LoVo (cell line): ENCODE data around the gene ZNF512.
A peak's percentile ranks its signal among the peaks of the same experiment; 100 is the strongest.
"Not testable (repeated sequence)": the region's sequence is repeated elsewhere in the genome, so short reads cannot be mapped to it uniquely, and the experiment has no call there.

ENCODE experiments used
- DNase-seq: peaks from one replicate; pipeline ENCODE4 v3.0.0-alpha.2; 2016; ENCODE audit warnings: low spot score

ZNF512 gene, protein sequence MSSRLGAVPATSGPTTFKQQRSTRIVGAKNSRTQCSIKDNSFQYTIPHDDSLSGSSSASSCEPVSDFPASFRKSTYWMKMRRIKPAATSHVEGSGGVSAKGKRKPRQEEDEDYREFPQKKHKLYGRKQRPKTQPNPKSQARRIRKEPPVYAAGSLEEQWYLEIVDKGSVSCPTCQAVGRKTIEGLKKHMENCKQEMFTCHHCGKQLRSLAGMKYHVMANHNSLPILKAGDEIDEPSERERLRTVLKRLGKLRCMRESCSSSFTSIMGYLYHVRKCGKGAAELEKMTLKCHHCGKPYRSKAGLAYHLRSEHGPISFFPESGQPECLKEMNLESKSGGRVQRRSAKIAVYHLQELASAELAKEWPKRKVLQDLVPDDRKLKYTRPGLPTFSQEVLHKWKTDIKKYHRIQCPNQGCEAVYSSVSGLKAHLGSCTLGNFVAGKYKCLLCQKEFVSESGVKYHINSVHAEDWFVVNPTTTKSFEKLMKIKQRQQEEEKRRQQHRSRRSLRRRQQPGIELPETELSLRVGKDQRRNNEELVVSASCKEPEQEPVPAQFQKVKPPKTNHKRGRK

GRCh38 chr2:27582695-27583389 is at the start of gene ZNF512:
Gene ZNF512 (plus strand): TSS chr2:27583042. CDS start chr2:27583113, 71 bp downstream.
- peak; percentile 92 for DNase-seq

- DNase-seq: no peak
These were observed 45.6 kb upstream of the ZNF512 start for GRCh38 chr2:27537287-27537686.

DNA sequence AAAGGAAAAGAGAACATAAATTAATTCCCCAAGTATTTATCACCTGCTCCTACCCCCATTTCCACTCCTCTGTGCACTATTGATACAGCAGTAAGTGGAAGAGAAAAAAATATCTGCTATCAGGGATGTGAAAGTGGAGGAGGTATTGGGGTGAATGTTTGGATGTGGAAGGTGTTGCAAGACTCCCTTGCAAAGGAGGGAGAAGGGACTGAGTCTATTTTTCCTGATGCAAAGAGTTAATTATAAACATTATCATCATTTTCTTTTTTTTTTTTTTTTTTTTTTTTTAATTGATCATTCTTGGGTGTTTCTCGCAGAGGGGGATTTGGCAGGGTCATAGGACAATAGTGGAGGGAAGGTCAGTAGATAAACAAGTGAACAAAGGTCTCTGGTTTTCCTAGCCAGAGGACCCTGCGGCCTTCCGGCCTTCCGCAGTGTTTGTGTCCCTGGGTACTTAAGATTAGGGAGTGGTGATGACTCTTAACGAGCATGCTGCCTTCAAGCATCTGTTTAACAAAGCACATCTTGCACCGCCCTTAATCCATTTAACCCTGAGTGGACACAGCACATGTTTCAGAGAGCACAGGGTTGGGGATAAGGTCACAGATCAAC is 43.9 kb upstream of the ZNF512 start:
- DNase-seq: not testable (repeated sequence)

GRCh38 chr2:27539649-27540048 is 43.2 kb upstream of the ZNF512 start:
- not testable (repeated sequence) for DNase-seq

- no peak for DNase-seq
These were observed 38.6 kb upstream of the ZNF512 start for GRCh38 chr2:27544143-27544821.

DNA sequence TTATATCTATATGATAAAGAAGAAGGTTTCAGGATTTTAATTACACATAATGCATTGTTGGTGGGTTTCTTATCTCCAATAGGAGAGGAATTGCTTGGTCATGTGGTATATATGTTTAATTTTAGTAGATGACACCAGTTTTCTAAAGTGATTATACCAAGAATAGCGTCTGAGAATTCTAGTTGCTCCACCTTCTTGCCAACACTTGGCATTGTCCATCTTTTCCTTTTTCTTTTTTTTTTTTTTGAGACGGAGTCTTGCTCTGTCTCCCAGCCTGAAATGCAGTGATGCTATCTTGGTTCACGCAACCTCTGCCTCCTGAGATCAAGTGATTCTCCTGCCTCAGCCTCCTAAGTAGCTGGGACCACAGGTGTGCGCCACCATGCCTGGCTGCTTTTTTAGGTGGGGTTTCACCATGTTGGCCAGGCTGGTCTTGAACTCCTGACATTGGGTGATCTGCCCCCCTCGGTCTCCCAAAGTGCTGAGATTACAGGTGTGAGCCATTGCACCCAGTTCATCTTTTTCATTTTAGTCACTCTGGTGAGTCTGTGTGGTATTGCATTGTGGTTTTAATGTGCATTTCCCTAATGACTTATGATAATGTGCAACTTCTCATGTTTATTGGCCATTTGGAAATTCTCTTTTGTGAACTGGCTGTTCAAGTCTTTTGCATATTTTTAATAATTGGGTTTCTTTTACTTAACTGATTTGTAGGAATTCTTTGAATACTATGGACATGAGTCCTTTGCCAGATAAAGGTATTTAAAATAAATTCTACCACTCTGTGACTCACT is 37.3 kb upstream of the ZNF512 start:
- DNase-seq: no peak

- no peak for DNase-seq
These were observed 33.5 kb upstream of the ZNF512 start for GRCh38 chr2:27549303-27549702.

DNA sequence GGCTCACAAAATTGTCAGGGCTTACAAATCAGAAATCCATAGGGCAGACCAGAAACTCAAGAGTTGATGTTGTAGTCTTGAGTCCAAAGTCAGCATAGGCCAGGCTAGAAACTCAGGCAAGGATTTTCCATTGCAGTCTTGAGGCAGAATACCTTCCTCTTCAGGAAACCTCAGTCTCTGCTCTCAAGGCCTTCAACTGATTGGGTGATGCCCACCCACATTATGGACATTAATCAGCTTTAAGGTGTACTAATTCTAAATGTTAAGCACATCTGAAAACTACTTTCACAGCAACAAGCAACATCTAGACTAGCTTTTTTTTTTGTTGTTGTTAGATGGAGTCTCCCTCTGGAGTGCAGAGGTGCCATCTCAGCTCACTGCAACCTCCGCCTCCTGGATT is 31.3 kb upstream of the ZNF512 start:
- no peak for DNase-seq

DNA sequence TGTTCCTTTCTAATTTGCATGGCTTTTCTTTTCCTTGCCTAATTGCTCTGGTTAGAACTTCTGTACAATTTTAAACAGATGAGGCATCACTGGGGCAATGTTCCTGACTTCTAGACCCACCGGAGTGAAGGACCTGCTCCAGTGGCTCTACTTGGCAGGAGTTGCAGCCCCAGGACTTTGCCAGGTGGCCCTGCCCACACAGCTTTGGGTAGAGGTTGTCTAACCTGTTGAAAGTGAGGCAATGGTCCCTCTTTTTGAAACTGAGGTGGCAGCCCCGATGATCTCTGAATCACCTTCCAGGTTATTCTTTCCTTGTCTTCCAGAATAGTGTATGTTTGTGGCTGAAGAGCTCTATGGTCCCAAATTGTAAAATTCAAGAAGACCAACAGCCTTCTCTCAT is 29.9 kb upstream of the ZNF512 start:
- no peak for DNase-seq

DNA sequence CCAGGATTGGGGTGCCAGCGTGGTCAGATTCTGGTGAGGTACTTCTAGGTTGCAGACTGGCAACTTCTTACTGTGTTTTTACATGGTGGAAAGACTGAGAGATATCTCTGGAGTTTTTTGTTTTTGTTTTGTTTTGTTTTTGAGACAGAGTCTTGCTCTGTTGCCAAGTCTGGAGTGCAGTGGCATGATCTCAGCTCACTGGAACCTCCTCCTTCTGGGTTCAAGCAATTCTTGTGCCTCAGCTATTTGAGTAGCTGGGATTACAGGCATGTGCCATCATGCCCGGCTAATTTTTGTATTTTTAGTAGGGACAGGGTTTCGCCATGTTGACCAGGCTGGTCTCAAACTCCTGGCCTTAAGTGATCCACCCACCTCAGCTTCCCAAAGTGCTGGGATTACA is 28.4 kb upstream of the ZNF512 start:
- DNase-seq: not testable (repeated sequence)

DNA sequence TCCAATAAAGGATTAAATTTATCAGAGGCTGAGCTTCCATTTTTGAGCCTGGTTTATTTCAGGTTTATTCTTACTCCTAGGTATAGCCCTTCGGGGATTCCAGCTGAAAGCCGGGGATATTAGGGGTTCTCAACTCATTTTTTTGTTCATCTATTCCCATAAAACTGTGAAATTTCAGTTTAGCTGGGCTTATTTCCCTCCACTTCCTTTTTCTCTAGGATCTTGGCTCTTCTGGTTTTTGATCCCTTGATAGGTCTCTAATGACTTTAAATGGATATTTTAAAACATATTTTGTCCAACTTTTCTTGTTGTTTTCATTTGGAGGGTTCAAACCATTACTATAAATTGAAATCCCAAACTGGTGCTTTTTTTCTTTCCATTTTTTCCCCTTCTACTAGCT is 23.6 kb upstream of the ZNF512 start:
- DNase-seq: no peak

- no peak for DNase-seq
These were observed 21.8 kb upstream of the ZNF512 start for GRCh38 chr2:27561060-27561459.

DNA sequence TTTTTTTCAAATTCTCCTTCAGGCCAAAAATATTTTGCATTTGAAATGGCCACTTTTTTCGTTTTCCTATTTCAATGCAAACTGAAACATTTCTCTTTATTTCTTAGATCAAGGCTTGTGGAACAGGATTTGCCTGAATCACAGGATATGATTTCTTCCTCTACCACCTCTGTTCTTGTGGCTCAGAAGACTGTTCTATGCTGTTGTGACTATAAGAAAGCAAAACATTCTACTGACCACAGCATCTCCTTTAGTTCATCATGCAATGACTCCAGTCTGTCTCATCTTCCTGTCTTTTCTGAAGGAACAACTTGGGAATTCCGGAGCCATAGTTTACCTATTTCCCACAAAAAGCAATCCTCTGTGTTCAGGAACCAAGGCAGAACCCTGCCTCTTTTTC is 16.2 kb upstream of the ZNF512 start:
- DNase-seq: no peak

GRCh38 chr2:27569398-27569797 is 13.4 kb upstream of the ZNF512 start:
- DNase-seq: no peak

- no peak for DNase-seq
These were observed 11.6 kb upstream of the ZNF512 start for GRCh38 chr2:27571197-27571596.

DNA sequence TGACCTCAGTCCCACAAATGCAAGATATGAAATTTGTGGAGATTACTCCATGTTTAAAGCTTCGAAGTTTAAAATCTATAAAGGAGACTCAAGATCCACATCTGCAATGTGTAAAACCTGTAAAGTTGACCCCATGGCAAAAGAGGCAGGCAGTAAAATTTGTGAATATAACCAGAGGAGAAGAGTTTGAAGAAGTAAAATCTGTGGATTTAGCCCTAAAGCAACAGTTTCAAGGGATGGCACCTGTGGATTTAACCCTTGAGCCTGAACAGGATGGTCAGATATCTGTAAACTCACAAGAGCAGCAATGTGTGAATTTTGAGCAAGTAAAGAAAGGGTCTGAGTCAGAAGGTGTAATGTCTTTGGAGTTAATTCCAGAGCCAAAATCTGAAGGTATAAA is 11.2 kb upstream of the ZNF512 start:
- no peak for DNase-seq

DNA sequence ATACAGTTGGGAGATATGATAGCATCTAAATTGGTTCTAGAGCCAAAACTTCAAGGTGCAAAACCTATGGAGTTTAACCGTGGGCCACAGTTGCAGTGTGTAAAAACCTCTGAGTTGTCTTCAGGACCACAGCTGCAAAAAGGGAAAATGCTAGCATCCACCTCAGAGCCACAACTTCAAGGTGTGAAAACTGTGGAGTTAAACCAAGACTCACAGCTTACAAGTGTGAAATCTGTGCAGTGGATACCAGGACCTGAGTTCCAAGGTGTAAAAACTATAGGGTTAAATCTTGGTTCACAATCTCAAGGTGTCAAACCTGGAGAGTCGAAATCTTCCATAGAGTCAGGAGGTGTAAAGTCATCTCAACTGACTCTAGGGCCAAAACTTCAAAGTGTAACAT is 10.4 kb upstream of the ZNF512 start:
- no peak for DNase-seq

GRCh38 chr2:27572998-27573429 is 9.8 kb upstream of the ZNF512 start:
- DNase-seq: no peak

DNA sequence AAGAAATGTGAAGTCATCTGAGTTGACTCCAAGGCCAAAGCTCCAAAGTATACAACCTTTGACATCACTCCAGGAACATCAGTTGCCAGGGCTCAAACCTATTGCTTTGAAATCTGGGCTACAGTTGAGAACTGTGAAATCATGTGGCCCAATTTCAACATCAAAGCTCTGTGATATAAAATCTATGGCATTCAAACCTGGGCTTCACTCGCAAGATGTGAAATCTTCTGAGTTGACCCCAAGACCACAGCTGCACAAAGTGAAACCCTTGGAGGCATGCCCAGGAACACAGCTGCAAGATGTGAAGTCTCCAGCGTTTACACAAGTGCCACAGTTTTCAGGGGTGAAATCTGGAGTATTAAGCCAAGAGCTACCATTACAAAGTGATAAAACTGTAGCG is 9.4 kb upstream of the ZNF512 start:
- DNase-seq: no peak

DNA sequence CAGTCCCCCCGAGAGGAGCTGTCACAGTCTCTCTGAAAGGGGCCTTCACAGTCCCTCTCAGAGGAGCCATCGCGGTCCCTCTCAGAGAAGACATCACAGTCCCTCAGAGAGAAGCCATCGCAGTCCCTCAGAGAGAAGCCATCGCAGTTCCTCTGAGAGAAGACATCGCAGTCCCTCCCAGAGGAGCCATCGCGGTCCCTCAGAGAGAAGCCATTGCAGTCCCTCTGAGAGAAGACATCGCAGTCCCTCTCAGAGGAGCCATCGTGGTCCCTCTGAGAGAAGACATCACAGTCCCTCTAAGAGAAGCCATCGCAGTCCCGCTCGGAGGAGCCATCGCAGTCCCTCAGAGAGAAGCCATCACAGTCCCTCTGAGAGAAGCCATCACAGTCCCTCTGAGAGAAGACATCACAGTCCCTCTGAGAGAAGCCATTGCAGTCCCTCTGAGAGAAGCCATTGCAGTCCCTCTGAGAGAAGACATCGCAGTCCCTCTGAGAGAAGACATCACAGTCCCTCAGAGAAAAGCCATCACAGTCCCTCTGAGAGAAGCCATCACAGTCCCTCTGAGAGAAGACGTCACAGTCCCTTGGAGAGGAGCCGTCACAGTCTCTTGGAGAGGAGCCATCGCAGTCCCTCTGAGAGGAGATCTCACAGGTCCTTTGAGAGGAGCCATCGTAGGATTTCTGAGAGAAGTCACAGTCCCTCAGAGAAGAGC is 1.3 kb upstream of the ZNF512 start:
- no peak for DNase-seq
